IPS DF 6.9 (cell line): ENCODE measurements around the gene BRD2.

Source experiments
- DNase-seq: peaks from one replicate; pipeline ENCODE4 v3.0.0-alpha.2; 2013; ENCODE audit warnings: low read depth, low spot score
- H3K27ac ChIP-seq: one replicate; pipeline ENCODE4 v1.5.1; 2013; ENCODE audit warnings: low read length, control low read depth
- H3K27me3 ChIP-seq: 2 replicates; pipeline ENCODE4 v1.6.1; 2013; ENCODE audit warnings: mild to moderate bottlenecking, low read length; ENCODE audit not compliant: control insufficient read depth, insufficient read depth
- H3K36me3 ChIP-seq: 2 replicates; pipeline ENCODE4 v1.6.1; 2013; ENCODE audit warnings: low read length; ENCODE audit not compliant: control insufficient read depth, insufficient read depth
- H3K4me1 ChIP-seq: 2 replicates; pipeline ENCODE4 v1.6.1; 2013; ENCODE audit warnings: low read length; ENCODE audit not compliant: control insufficient read depth, insufficient read depth
- H3K4me3 ChIP-seq: 2 replicates; pipeline ENCODE4 v1.5.1; 2013; ENCODE audit warnings: mild to moderate bottlenecking, low read length
- H3K9me3 ChIP-seq: 2 replicates; pipeline ENCODE4 v1.6.1; 2013; ENCODE audit warnings: low read length, inconsistent platforms; ENCODE audit not compliant: control insufficient read depth, insufficient read depth
- WGBS: extraction: QIAGEN DNeasy Blood & Tissue Kit; methylation state at CpG from one replicate; pipeline ENCODE4 v1.1.7; 2013; ENCODE audit warnings: mixed read lengths, missing lambda C conversion rate; ENCODE audit not compliant: insufficient read length, insufficient coverage; 5-methylcytosine and 5-hydroxymethylcytosine counted together

Gene BRD2

DNA sequence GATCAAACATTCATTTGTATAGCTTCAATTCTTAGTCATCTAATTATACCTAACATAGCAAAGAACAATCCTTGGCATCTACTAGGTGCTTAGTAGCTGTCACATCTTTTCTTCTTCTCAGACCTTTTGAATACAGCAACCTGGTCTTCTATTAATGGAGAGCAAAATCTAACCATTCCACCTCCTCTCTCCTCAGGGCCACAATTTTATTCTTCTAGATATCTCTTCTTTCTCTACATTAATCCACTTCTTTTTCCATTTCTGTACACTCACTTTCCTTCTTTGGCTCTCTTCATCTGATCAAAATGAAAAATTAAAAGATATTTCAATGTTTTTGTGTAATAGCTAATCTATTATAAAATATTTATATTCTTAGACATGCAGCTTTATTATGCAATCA, 50.0 kb downstream of the BRD2 start:
- H3K4me1 ChIP-seq = peaks cover 1% of the 10 kb centered on the region
- H3K27me3 ChIP-seq = no peaks in the 10 kb centered on the region
- no peak overlapping the region for H3K4me3 ChIP-seq
- DNase-seq = no peak
- H3K27ac ChIP-seq = no peak overlapping the region
- no peaks in the 10 kb centered on the region for H3K36me3 ChIP-seq
- no peaks in the 10 kb centered on the region for H3K9me3 ChIP-seq

DNA sequence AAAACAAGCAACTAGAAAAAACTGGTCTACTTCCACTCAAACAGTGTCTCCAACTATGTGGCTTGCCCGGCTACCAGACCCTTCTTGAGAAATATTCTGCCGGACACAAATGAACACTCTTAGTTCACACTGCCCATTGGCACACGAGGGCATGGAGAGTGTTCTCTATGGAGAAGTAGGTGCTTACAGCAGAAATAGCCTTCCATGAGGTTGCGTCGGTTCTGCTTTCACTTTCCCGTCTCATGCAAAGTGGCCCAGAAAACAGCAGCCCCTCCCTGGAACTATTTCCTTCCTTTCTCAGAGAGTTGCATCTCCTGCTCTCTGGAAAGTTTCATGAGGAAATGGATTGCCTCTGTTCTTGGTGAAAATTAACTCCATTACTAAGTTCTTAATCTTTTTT, 50.5 kb downstream of the BRD2 start:
- H3K4me1 ChIP-seq = peaks cover 1% of the 10 kb centered on the region
- no peaks in the 10 kb centered on the region for H3K9me3 ChIP-seq
- no peak for DNase-seq
- no peaks in the 10 kb centered on the region for H3K36me3 ChIP-seq
- no CpG with 5 or more reads among the region's 6 CpGs for WGBS
- H3K27me3 ChIP-seq = no peaks in the 10 kb centered on the region
- no peak overlapping the region for H3K27ac ChIP-seq
- H3K4me3 ChIP-seq = no peak overlapping the region

DNA sequence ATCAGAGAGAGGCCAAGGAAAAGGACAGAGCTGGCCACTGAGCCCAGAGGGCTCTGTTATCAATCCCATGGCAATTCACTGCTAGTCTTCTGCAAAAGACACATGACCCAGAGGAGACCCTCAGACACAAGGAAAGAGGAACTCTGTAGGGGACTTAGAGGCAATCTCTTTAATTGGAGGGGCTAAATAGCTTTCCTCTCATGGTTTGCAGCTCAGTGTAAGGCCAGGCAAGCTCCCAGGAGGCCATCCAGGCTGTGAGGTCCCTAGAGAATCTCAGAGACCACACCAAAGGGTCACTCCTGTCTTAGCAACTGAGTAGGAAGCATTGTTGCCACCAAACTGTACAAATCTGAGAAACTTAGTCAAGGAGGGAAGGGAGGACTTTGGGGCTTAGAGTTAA, 51.0 kb downstream of the BRD2 start:
- Histone ChIP-seq H3K27me3 (no peaks in the 10 kb centered on the region), H3K4me1 (peaks cover 1% of the 10 kb centered on the region), H3K36me3 (no peaks in the 10 kb centered on the region), H3K9me3 (no peaks in the 10 kb centered on the region), H3K4me3 (no peak overlapping the region), H3K27ac (no peak overlapping the region)
- no peak for DNase-seq

- Histone ChIP-seq H3K4me3 (no peak overlapping the region), H3K36me3 (no peaks in the 10 kb centered on the region), H3K27ac (no peak overlapping the region), H3K9me3 (no peaks in the 10 kb centered on the region), H3K4me1 (peaks cover 1% of the 10 kb centered on the region), H3K27me3 (no peaks in the 10 kb centered on the region)
- no peak for DNase-seq
- no CpG with 5 or more reads among the region's 11 CpGs for WGBS
These were observed 53.5 kb downstream of the BRD2 start for GRCh38 chr6:33021917-33022316.

DNA sequence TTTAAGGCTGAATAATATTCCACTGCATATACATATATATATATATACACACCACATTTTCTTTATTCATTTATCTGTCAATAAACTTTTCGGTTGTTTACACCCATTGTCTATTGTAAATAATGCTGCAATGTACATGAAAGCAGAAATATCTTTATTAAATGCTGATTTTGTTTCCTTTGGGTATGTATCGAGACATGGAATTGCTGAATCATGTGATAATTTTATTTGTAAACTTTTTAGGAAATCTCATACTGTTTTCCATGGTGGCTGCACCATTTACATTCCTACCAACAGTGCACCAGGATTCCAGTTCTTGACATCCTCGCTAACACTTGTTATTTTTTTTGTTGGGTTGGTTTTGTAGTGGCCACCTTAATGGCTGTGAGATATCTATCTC, 55.1 kb downstream of the BRD2 start:
- Histone ChIP-seq H3K4me3 (no peak overlapping the region), H3K27me3 (no peaks in the 10 kb centered on the region), H3K36me3 (no peaks in the 10 kb centered on the region), H3K27ac (no peak overlapping the region), H3K4me1 (peaks cover 1% of the 10 kb centered on the region), H3K9me3 (no peaks in the 10 kb centered on the region)
- no peak for DNase-seq
- no CpG with 5 or more reads among the region's 3 CpGs for WGBS

DNA sequence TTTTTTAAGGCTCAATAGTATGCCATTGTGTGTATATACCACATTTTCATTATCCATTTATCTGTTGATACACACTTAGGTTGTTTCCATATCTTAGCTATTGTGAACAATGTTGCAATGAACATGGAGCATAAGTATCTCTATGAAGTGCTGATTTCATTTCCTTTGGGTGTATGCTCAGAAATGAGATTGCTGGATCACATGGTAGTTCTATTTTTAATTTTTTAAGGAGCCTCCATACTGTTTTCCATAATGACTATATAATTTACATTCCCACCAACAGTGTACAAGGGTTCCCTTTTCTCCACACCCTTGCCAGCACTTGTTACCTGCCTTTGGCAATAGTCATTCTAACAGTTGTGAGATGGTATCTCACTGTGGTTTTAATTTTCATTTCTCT, 56.1 kb downstream of the BRD2 start:
- H3K9me3 ChIP-seq = no peaks in the 10 kb centered on the region
- DNase-seq = no peak
- no peaks in the 10 kb centered on the region for H3K36me3 ChIP-seq
- no peak overlapping the region for H3K4me3 ChIP-seq
- no peaks in the 10 kb centered on the region for H3K27me3 ChIP-seq
- no peaks in the 10 kb centered on the region; the same call in 1 of the 2 replicates for H3K4me1 ChIP-seq
- H3K27ac ChIP-seq = no peak overlapping the region

GRCh38 chr6:33028220-33028849, 59.9 kb downstream of the BRD2 start:
- Histone ChIP-seq H3K36me3 (no peaks in the 10 kb centered on the region), H3K9me3 (no peaks in the 10 kb centered on the region), H3K4me3 (no peak overlapping the region), H3K27ac (no peak overlapping the region), H3K27me3 (no peaks in the 10 kb centered on the region), H3K4me1 (no peaks in the 10 kb centered on the region)
- no peak for DNase-seq
- WGBS = no CpG with 5 or more reads among the region's 1 CpG

GRCh38 chr6:33029328-33030184, 61.2 kb downstream of the BRD2 start:
- no CpG with 5 or more reads among the region's 6 CpGs for WGBS
- H3K4me3 ChIP-seq = no peak overlapping the region
- no peaks in the 10 kb centered on the region for H3K4me1 ChIP-seq
- H3K27ac ChIP-seq = no peak overlapping the region
- no peaks in the 10 kb centered on the region for H3K9me3 ChIP-seq
- no peaks in the 10 kb centered on the region for H3K27me3 ChIP-seq
- no peaks in the 10 kb centered on the region for H3K36me3 ChIP-seq
- DNase-seq = no peak

GRCh38 chr6:33030245-33030644, 61.9 kb downstream of the BRD2 start:
- no peaks in the 10 kb centered on the region for H3K9me3 ChIP-seq
- H3K27ac ChIP-seq = no peak overlapping the region
- DNase-seq = no peak
- H3K4me3 ChIP-seq = no peak overlapping the region
- no peaks in the 10 kb centered on the region for H3K4me1 ChIP-seq
- no peaks in the 10 kb centered on the region for H3K27me3 ChIP-seq
- WGBS = no CpG with 5 or more reads among the region's 3 CpGs
- H3K36me3 ChIP-seq = no peaks in the 10 kb centered on the region
